ENCODE results near the gene ANKS3.
A peak's percentile ranks its signal among the peaks of the same experiment; 100 is the strongest.
"Not testable (repeated sequence)": the region's sequence is repeated elsewhere in the genome, so short reads cannot be mapped to it uniquely, and the experiment has no call there.

The ANKS3 gene

DNA sequence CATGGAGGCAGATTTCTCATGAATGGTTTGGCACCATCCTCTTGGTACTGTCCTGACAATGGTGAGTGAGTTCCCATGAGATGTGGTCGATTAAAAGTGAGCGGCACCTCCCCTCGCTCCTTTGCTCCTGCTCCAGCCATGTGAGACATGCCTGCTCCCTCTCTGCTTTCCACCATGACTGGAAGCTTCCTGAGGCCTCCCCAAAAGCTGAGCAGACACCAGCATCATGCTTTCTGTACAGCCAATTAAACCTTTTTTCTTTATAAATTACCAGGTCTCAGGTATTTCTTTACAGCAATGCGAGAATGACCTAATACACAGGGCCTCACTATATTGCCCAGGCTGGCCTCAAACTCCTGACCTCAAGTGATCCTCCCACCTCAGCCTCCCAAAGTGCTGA lies 20.8 kb upstream of the ANKS3 start:
- DNase-seq (ENCODE audit: extremely low read depth in 1 of 2, low read depth in 1 of 2): no peak

DNA sequence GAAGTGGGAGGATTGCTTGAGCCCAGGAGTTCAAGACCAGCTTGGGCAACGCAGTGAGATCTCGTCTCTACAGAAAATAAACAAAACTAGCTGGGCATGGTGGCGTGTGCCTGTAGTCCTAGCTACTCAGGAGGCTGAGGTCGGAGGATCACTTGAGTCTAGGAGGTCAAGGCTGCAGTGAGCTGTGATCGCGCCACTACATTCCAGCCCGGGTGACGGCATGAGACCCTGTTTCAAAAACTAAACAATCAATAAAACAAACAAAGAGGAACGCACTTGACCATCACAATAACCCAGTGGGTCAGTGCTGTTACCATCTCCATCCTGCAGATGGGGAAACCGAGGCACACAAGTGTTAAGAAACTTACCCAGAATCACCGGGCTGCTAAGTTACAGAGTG lies 19.2 kb upstream of the ANKS3 start:
- no peak for DNase-seq (ENCODE audit: extremely low read depth in 1 of 2, low read depth in 1 of 2)

DNA sequence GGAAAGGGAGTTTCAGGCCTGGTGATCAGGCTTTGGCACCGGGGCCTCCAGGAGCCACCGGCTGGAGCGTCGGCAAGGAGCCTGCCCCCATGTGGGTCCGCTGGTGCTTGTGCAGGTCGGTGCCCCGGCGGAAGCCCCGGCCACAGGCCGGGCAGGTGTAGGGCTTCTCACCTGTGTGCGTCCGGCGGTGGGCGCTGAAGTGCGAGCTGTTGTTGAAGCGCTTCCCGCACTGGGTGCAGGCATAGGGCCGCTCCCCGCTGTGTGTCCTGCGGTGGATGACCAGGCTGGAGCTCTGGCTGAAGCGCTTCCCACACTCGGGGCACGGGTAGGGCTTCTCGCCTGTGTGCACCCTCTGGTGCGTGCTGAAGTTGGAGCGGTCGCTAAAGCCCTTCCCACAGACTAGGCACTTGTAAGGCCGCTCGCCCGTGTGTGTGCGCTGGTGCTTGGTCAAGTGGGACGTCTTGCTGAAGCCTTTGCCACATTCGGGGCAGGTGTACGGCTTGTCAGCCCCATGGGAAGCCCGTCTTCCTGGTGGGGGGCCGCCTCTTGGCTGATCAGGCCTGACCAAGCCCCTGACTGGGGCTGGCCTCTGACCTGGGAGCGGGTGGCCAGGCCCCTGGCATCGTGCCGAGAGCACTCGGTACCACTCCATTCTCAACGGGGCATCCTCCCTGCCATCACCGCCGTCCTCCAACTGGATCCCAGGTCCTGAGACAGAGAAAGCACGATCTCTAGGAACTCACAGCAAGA lies 18.5 kb upstream of the ANKS3 start:
- DNase-seq (ENCODE audit: extremely low read depth in 1 of 2, low read depth in 1 of 2): no peak

DNA sequence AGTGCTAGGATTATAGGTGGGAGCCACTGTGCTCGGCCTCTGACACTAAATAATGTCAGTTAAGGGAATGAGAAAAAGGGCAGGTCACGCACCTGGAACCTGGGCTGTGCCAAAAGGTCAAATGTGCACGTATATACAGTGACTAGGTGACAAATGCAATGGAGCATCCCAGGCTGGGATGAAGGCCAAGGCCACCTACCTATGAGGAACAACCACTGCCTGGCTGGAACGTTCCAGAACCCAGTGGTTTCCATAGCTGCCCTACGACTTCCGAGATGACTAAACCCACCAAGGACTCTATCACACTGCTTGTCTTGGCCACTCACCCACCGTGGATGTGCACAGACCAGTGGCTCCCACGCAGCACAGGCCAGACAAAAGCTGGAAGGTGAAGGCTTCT lies 16.8 kb upstream of the ANKS3 start:
- DNase-seq (ENCODE audit: extremely low read depth in 1 of 2, low read depth in 1 of 2): no peak

DNA sequence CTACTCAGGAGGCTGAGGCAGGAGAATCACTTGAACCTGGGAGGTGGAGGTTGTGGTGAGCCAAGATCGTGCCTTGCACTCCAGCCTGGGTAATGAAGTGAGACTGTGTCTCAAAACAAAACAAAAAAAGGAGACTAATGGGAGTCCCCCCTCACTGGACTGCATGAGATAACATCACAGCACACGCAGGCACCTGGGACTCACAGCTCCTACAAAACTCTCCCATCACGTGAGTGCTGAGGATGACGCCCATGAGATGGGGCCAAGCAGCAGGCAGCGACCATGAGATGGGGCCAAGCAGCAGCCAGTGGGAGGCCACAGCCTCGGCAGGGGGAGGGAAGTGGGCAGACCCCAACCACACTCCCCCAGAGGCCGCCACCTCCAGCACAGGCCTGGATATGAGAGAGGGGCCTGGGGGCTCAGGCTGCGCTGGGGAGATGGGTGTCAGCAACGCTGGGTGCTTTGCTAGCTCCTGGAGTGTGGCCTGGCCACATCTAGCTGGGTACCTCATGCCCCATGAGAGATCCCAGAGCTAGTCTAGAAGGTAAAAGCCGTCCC lies 15.7 kb upstream of the ANKS3 start:
- DNase-seq (ENCODE audit: extremely low read depth in 1 of 2, low read depth in 1 of 2): no peak

DNA sequence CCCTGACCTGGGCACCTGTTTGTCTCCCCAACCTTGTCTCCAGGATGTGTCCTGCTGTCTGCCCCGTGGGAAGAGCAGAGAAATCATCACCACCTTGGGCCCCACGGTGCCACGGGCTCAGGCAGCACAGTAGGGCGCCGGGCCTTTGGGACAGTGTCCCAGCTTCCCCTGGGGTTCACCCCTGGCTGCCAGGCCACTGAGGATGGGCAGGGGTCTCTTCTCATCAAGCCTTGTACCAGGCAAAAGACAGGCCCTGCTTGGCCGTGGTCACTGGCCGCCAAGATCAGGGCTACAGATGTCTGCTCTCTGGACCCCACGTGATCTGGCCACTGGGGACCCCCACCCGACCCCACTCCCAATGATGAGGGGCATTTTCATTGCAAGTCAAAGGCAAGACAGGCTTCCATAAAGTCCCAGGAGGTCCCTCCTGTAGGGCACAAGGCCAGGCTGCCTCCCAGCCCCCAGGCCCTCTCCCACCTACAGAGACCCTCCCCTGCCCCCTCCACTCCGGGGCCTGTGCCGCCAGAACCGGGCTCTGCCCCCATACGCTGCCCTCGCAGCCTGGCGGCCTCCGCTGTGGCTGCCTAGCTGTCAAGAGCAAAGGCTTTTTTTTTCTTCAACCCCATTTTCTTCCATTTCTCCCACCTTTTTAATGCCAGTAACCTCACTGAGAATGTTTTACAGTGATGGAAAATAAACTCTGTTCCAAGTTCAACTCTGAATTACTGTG lies 14.8 kb upstream of the ANKS3 start:
- no peak for DNase-seq (ENCODE audit: extremely low read depth in 1 of 2, low read depth in 1 of 2)

DNA sequence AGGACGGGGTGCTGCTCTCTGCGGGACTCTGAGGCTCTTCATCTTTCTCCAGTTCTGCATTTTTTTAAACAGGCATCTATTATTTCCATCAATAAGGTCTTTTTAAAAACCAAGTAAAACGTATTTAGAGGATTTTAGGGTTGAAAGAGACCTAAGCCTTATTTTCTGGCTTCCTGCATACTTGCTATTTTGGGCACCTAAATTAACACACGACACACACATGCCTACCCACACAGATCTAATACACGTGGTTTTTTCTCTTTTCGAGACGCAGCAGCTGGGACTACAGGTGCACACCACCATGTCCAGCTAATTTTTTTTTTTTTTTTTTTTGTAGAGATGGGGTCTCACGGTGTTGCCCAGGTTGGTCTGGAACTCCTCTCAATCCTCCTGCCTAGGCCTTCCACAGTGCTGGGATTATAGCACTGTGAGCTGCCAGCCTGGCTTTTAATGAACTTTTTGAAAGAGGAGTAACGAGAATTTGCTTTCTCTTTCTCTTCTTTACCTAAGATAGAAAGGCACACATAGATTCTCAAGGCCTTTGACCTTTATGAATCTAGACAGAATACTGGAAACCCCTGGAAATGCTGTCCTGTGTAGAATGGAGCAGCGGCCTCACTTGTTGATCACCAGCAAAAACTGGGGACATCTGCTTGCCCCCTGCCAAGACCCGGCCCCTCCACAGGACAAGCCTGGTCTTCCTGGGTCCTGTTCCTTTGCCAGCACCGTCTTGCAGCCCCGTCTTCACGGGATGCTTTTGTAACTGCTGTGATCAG lies 14.0 kb upstream of the ANKS3 start:
- no peak for DNase-seq (ENCODE audit: extremely low read depth in 1 of 2, low read depth in 1 of 2)

DNA sequence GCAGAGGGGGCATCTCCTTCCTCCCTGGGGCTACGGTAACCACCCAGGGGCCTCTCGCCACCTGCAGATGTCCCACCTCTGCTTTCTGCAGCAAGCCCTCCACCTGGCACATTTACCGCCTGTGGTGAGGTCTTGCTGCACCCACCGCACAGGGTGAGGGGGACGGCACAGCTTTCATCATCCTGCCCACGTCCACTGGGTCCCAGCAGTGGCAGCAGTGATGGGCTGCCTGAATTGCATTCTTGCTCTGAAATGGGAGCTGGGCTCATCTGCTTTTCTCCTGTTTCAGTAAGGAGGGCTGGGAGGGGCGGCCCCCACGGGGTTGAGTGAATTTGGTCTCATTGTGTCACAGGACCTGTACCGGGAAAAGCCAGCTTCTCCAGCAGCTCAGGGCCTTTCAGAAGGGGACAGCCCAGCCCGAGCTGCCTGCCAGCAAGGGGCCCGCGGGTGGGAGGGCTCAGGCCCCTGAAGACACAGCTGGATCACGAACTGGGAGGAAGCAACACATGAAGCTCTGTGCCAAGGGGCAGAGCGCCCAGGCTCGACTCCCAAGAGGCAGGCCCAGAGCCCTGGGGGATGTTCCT lies 13.0 kb upstream of the ANKS3 start:
- no peak for DNase-seq (ENCODE audit: extremely low read depth in 1 of 2, low read depth in 1 of 2)

DNA sequence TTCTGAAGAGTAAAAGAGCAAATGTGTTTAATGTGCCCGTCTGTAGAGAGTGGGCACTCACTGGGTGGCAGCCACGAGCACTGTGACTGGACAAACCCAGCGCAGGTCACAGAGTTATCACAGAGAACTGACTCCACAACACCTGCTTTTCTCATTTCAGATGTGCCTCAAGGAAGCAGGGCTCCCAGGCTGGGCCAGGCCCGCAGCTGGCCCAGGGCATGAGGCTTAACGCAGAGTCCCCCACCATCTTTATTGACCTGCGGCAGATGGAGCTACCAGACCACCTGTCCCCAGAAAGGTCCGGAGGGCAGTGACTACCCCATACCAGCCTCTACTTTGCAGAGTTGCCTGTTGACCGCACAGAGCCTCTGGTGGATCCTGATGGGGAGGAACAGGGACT lies 12.1 kb upstream of the ANKS3 start:
- DNase-seq (ENCODE audit: extremely low read depth in 1 of 2, low read depth in 1 of 2): no peak

DNA sequence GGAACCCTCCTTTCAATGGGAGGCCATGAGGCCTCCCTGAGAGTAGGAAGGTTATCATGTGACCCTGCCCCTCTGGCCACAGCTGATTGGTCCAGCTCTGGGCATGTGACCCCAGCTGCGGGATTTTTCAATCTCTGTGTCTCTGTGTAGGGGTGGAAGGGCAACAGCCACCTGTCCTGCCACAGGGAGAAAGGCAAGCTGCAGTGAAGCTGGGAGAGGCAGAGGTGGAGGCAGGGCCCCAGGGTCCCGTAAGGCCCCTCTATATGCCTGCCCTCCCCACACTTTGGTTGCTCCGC lies 11.2 kb upstream of the ANKS3 start:
- DNase-seq (ENCODE audit: extremely low read depth in 1 of 2, low read depth in 1 of 2): no peak

DNA sequence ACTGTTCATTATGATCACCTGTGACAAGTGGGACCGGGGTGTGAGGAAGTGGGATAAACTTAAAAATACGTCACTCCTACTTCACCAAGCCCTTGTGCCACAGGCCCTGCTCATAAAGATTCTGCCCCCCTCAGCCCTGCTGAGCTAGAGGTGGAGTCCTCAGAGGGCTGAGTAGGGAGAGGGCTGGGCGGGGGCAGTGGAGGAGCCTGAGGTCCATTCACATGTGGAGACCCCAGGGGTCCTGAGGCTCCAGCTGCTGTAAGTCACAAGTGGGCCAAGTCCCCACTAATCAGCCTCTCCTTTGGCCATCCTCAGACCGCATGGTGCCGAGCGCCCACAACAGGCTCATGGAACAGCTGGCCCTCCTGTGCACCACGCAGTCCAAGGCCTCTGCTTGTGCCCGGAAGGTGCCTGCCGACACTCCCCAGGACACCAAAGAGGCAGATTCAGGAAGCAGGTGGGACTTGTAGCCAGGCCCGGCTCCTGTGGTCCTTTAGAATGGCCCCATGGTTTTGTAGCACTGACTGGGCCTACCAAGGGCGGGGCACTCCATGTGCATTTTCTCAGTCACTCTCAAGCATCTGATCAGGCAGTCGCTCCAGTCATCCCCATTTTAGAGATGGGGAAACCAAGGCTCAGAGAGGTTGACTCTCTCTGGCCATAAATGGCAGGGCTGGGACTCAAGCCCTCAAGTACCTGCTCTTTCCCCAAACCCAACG lies 10.6 kb upstream of the ANKS3 start:
- DNase-seq (ENCODE audit: extremely low read depth in 1 of 2, low read depth in 1 of 2): no peak

DNA sequence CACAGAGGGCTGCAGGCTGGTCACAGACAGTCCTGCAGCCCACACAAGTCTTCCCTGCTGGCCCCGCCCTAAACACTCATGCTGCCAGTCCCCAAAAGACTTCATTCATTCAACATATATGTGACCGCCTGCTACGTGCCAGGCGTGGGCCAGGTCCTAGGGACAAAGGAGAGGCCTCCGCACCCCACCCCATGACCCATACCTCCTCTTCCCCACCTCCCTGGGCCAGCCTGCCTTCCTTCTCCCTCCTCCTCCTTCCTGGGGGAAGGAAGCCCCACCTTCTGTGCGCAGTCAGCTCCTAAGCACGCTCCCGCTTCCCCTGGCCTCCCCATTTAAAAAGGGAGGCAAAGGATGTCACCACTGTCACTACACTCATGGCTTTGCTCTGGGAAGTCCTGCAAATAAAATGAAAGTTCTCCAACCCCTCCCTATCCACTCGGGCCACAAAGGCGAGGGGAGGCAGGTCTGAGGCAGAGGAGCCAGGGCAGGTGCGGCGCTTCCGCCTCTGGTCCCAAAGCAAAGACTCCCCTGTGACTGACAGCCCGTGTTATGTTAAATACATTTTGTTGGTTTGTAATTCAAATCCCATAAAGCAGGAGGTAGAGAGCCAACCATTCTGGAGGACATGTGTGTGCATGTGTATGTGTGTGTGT lies 9.3 kb upstream of the ANKS3 start:
- no peak for DNase-seq (ENCODE audit: extremely low read depth in 1 of 2, low read depth in 1 of 2)

DNA sequence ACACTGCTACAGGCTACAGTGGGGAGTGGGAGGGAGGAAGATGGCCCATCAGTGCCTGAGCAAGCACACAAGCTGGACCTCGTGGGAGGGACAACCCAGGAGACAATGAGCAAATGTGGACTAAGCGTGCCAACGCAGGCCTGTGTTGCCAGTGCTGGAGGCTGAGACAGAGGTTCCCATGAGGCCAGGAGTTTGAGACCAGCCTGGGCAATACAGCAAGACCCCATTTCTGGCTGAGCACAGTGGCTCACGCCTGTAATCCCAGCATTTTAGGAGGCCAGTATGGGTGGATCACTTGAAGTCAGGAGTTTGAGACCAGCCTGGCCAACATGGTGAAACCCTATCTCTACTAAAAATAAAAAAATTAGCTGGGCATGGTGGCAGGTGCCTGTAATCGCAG lies 4.3 kb upstream of the ANKS3 start:
- DNase-seq (ENCODE audit: extremely low read depth in 1 of 2, low read depth in 1 of 2): not testable (repeated sequence)

DNA sequence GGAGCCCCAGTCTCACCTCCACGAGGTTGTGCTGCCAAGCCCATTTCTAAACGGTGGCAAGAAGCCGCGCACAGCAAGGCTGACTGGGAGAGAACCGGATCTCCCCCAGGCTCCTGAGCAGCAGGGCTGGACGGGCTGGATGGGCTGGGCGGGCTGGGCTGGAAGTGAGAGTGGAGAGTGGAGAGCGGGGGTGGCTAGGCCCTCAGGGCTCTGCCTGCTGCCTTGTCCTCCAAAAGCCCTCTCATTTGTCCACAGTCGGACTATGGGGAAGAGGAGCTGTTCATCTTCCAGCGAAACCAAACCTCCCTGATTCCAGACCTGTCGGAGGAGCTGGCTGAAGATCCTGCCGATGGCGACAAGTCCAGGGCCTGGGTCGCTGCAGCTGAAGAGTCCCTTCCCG lies 3.5 kb upstream of the ANKS3 start:
- no peak for DNase-seq (ENCODE audit: extremely low read depth in 1 of 2, low read depth in 1 of 2)

DNA sequence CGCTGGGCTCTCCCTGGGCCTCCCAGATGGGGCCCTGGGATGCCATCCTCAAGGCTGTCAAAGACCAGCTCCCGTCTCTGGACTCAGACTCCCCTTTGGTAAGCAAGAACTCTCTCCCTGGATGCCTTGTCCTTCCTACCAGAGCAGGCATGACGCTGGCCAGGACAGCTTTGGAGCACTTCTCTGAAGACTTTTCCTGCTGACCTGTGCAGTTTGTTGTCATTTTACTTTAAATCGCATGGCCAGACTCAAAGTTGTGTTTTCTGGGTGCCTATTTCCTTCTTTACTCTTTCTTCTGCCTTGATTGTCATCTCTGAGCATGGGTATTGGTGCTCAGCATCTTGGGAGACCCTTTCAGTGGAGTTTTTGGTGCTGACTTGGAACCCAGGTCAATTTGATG lies 2.5 kb upstream of the ANKS3 start:
- DNase-seq (ENCODE audit: extremely low read depth in 1 of 2, low read depth in 1 of 2): no peak

DNA sequence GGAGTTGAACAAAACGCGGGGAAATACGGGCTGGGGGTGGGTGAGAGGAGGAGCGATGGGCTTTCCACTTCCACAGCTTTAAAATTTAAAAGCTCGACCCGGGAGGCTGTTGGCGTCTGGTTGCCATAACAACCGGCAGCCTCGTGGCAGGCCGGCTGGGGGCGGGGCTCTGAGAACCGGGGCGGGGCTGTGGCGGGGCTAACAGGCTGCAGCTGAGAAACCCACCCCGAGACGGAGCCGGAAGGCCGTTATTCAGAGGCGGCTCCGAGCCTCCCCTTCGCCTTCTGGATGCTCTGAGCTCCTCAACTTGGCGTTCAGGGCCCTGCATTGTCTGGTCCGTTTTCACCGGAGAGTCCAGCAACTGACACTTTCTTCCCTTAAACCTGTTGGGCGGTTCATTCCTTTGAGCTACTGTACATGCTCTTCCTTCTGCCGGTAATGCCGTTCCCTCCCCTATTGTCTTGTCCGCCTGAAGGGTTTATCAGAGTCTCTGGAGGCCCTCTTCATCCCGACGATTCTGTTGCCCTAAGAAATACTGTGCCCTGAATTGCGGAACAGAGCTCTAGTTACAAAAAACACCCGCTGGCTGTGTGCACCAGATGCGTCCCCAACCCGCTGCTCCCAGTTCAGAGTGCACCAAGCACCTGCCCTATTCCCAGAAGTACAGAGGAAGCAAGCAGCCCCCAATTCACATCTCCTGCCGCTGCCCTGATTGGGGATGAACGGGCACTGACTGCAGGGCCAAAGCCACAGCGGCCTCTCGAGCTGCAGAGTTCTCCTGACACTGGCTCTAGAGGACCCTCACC lies 862 bp upstream of the ANKS3 start:
- DNase-seq (ENCODE audit: extremely low read depth in 1 of 2, low read depth in 1 of 2): peak; percentile 81 to 93

DNA sequence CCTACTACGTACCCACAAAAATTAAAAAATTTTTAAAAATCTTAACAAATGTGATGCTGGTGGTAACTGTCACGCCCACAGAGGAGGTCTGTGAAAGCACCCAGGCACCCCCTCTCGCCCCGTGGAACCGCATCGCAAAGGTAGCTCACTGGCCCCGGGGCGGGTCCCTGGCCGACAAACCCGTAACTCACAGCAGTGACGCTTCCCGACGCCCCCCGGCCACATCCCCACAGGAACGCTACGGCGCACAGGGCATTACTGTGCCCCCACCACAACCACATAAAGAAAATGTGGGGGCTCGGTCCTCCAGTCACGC lies 366 bp downstream of the ANKS3 start:
- peak; percentile 1 to 2 for DNase-seq (ENCODE audit: extremely low read depth in 1 of 2, low read depth in 1 of 2)

DNA sequence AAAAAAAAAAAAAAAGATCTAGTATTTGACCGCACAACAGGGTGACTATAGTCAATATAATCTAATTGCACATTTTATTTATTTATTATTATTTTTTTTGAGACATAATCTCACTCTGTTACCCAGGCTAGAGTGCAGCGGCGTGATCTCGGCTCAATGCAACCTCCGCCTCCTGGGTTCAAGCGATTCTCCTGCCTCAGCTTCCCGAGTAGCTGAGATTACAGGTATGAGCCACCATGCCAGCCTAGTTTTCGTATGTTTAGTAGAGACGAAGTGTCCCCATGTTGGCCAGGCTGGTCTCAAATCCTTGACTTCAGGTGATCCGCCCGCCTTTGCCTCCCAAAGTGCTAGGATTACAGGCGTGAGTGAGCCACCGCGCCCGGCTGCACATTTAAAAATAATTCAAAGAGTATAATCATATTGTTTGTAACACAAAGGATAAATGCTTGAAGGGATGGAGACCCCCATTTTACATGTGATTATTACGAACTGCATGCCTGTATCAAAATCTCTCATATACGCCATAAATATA lies 794 bp downstream of the ANKS3 start:
- no peak for DNase-seq (ENCODE audit: extremely low read depth in 1 of 2, low read depth in 1 of 2)

DNA sequence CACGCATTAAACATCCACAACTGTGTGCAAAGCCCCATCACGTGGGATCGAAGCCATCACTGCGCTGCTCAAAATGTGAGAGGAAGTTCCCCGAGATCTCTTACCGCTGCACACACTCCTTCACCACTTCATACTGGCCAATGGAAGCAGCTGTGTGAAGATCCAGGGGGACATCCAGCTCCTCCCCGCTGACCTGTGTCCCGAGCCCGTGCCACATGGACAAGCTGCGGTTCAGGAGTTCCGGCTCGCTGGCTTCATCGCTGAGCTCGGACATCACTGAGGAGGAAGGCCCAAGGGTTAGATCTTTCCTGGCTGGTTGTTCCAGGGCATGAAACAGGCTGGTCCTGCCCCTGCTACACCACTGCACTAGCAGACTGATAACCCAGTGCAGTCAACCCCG lies 4.2 kb downstream of the ANKS3 start:
- DNase-seq (ENCODE audit: extremely low read depth in 1 of 2, low read depth in 1 of 2): no peak
